Activated T-helper 1 cell treated with anti-CD3 and anti-CD28 coated beads, Interleukin-12 subunit alpha, Interleukin-12 subunit beta, Interleukin-2, Interleukin-4 antibody, amounts not matched to agents 30 ng/mL and 10 ng/mL and 1 ng/mL, durations not matched to agents 14 hours and 24 hours and 36 hours (primary cell): Measurements from ENCODE around the gene SRRM4. TPM values are rescaled to one million over a fixed set of nuclear protein-coding genes. Genes with fewer than 3 reads are reported as not detected.

Experiments
- DNase-seq: peaks from one replicate; pipeline ENCODE4 v3.0.0; 2021; ENCODE audit warnings: low spot score
- H3K27ac Mint-ChIP-seq: one replicate; pipeline ENCODE4 v1.8.0; 2021; ENCODE audit warnings: mild to moderate bottlenecking, mixed read lengths
- H3K27me3 Mint-ChIP-seq: one replicate; pipeline ENCODE4 v1.8.0; 2022; ENCODE audit warnings: mild to moderate bottlenecking, moderate library complexity, mixed read lengths; ENCODE audit not compliant: insufficient read depth
- H3K36me3 Mint-ChIP-seq: one replicate; pipeline ENCODE4 v1.8.0; 2021; ENCODE audit warnings: low read depth, mixed read lengths
- H3K4me1 Mint-ChIP-seq: one replicate; pipeline ENCODE4 v1.8.0; 2021; ENCODE audit warnings: low read depth, mixed read lengths
- H3K4me3 Mint-ChIP-seq: one replicate; pipeline ENCODE4 v1.8.0; 2021; ENCODE audit warnings: mild to moderate bottlenecking, moderate library complexity, mixed read lengths
- H3K9me3 Mint-ChIP-seq: one replicate; pipeline ENCODE4 v1.8.0; 2021; ENCODE audit warnings: mixed read lengths
- intact Hi-C: fragments of 100-400 bp; cut with micrococcal nuclease; formaldehyde crosslinking; loops from one replicate; pipeline ENCODE4 v1.15.1; 2024
- total RNA-seq: library from RNA; stranded (reverse); gene quantifications from 2 replicates; pipeline ENCODE4 v1.2.3, GENCODE V29; 2022

The SRRM4 gene
- total RNA-seq, 1 donor from 2014 or later = not detected

DNA sequence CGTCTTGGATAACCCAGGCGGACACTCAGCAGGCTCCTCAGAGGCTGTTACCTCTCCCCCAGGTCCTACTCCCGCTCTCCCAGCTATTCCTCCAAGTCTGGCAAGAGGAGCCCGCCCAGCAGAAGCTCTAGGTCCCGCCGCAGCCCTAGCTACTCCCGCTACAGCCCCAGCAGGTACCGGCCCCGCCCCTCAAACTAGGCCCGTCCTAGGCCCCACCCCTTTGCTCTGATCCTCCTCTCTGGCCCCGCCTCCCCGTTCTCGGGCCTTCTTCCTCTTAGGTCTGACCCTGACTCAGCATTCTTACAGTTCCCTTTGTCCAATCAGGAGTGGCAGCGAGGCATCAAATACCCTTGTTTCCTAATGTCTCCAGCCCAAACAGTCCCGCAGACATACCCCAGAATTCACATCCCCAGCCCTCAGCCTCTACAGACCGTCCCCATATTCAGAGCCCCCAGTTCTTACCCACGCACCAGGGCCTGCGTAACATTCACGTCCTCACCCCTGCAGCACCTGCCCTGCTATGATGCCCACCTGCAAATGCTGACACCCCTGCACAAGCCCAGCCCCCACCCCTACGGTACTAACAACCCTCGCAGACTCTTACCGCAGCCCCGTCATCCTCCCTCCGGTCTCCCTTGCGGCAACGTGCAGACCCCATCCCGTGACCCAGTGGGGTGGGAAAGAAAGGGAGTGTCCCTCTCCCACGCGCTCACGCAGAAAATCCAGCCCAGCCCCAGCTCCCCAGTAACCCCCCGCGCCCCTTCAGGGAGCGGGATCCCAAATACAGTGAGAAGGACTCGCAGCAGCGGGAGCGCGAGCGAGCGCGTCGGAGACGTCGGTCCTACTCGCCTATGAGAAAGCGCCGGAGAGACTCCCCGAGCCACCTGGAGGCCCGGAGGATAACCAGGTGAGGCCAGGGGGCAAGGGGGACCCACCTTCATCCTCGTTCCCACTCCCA is 172.4 kb downstream of the SRRM4 start:
- intact Hi-C loops = no loop called here
- Mint-ChIP-seq H3K27me3 (peaks cover 6% of the 10 kb centered on the region), H3K4me3 (no peak overlapping the region), H3K9me3 (peaks cover 14% of the 10 kb centered on the region), H3K27ac (no peak overlapping the region), H3K4me1 (peaks cover 6% of the 10 kb centered on the region), H3K36me3 (no peaks in the 10 kb centered on the region)
- no peak for DNase-seq

DNA sequence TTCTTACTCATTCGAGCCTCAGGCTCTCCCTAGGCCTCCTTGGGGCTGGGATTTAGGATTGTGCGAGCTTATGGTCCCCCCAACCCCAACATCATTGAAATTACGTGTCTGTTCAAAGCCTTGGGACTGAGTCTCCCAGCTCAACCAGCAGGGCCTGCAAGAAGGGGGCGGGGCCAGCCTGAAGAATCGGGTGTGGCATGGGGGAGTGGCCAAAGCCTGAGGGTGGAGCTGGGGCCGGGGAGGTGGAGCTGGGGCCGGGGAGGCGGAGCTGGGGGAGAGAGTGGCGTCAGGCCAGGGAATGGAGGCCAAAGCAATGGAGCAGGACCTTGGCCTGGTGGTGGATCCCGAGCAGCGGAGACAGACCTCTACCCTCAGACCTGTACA is 173.1 kb downstream of the SRRM4 start:
- H3K36me3 Mint-ChIP-seq = no peaks in the 10 kb centered on the region
- intact Hi-C loops = no loop called here
- no peak for DNase-seq
- H3K4me3 Mint-ChIP-seq = no peak overlapping the region
- H3K27ac Mint-ChIP-seq = no peak overlapping the region
- H3K4me1 Mint-ChIP-seq = peaks cover 6% of the 10 kb centered on the region
- H3K9me3 Mint-ChIP-seq = peaks cover 14% of the 10 kb centered on the region
- H3K27me3 Mint-ChIP-seq = peaks cover 6% of the 10 kb centered on the region

GRCh38 chr12:119156401-119157044 is 175.2 kb downstream of the SRRM4 start:
- peaks cover 6% of the 10 kb centered on the region for H3K27me3 Mint-ChIP-seq
- H3K4me1 Mint-ChIP-seq = peaks cover 6% of the 10 kb centered on the region
- no peaks in the 10 kb centered on the region for H3K36me3 Mint-ChIP-seq
- no peak for DNase-seq
- no peak overlapping the region for H3K27ac Mint-ChIP-seq
- intact Hi-C loops = no loop called here
- no peak overlapping the region for H3K4me3 Mint-ChIP-seq
- peaks cover 13% of the 10 kb centered on the region for H3K9me3 Mint-ChIP-seq

GRCh38 chr12:119157528-119157927 is 176.2 kb downstream of the SRRM4 start:
- no peak for DNase-seq
- peaks cover 5% of the 10 kb centered on the region for H3K27me3 Mint-ChIP-seq
- no peaks in the 10 kb centered on the region for H3K36me3 Mint-ChIP-seq
- H3K4me3 Mint-ChIP-seq = no peak overlapping the region
- H3K27ac Mint-ChIP-seq = no peak overlapping the region
- peaks cover 11% of the 10 kb centered on the region for H3K9me3 Mint-ChIP-seq
- intact Hi-C loops = no loop called here
- H3K4me1 Mint-ChIP-seq = peaks cover 6% of the 10 kb centered on the region

GRCh38 chr12:119157978-119158377 is 176.6 kb downstream of the SRRM4 start:
- no peak overlapping the region for H3K27ac Mint-ChIP-seq

GRCh38 chr12:119158402-119158801 is 177.1 kb downstream of the SRRM4 start:
- no peak overlapping the region for H3K27ac Mint-ChIP-seq
- DNase-seq = no peak
- intact Hi-C loops = no loop called here
- no peaks in the 10 kb centered on the region for H3K36me3 Mint-ChIP-seq
- H3K4me1 Mint-ChIP-seq = peaks cover 6% of the 10 kb centered on the region
- peaks cover 4% of the 10 kb centered on the region for H3K27me3 Mint-ChIP-seq
- H3K9me3 Mint-ChIP-seq = peaks cover 11% of the 10 kb centered on the region
- no peak overlapping the region for H3K4me3 Mint-ChIP-seq

More at GRCh38 chr12:119157978-119158377, 176.6 kb downstream of the SRRM4 start:
- Mint-ChIP-seq H3K27me3 (peaks cover 5% of the 10 kb centered on the region), H3K9me3 (peaks cover 11% of the 10 kb centered on the region), H3K4me1 (peaks cover 6% of the 10 kb centered on the region), H3K36me3 (no peaks in the 10 kb centered on the region), H3K4me3 (no peak overlapping the region)
- intact Hi-C loops = no loop called here
- no peak for DNase-seq

GRCh38 chr12:119159844-119160243 is 178.5 kb downstream of the SRRM4 start:
- Mint-ChIP-seq H3K4me1 (no peaks in the 10 kb centered on the region), H3K36me3 (no peaks in the 10 kb centered on the region), H3K27ac (no peak overlapping the region), H3K4me3 (no peak overlapping the region), H3K27me3 (no peaks in the 10 kb centered on the region), H3K9me3 (peaks cover 3% of the 10 kb centered on the region)
- intact Hi-C loops = no loop called here
- DNase-seq = no peak

DNA sequence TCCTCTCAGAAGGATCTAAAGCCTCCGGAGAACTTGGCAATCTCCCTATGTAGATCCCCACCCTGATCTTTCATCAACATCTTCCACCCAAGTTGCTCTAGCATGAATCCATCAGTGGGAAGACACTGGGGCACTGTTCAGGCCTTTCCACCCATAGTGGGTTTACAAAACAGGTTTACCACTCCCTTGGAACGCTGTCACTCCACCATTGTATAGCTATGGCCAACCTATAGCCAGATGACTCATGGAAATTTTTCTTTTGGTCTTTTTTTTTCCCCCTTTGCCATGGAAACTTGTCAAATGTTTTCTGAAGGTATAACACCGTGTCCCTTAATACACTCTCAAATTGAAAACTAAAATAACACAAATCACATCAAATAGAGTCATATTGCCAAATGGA is 186.6 kb downstream of the SRRM4 start:
- Mint-ChIP-seq H3K27ac (no peak overlapping the region), H3K4me1 (no peaks in the 10 kb centered on the region), H3K9me3 (no peaks in the 10 kb centered on the region), H3K27me3 (no peaks in the 10 kb centered on the region), H3K36me3 (no peaks in the 10 kb centered on the region), H3K4me3 (no peak overlapping the region)
- no peak for DNase-seq
- intact Hi-C loops = no loop called here

DNA sequence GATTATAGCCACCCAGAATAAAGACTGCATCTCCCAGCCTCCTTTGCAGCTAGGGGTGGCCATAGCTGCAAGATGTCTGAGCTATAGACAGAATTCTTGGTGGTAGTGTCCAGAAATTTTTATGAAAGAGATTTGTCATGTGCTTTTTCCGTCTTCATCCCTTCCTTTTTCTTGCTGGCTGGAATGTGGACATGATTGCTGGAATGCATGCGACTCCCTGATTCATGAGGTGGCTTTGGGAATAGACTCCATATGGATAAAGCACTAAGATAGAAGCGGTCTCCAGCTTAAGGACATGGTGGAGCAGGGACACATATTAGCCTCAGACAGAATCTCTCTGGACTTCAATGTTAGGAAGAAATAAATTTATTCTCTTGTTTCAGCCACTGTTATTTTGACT is 187.4 kb downstream of the SRRM4 start:
- no peaks in the 10 kb centered on the region for H3K27me3 Mint-ChIP-seq
- H3K4me3 Mint-ChIP-seq = no peak overlapping the region
- no peaks in the 10 kb centered on the region for H3K9me3 Mint-ChIP-seq
- DNase-seq = no peak
- H3K4me1 Mint-ChIP-seq = no peaks in the 10 kb centered on the region
- H3K36me3 Mint-ChIP-seq = no peaks in the 10 kb centered on the region
- H3K27ac Mint-ChIP-seq = no peak overlapping the region
- intact Hi-C loops = no loop called here

DNA sequence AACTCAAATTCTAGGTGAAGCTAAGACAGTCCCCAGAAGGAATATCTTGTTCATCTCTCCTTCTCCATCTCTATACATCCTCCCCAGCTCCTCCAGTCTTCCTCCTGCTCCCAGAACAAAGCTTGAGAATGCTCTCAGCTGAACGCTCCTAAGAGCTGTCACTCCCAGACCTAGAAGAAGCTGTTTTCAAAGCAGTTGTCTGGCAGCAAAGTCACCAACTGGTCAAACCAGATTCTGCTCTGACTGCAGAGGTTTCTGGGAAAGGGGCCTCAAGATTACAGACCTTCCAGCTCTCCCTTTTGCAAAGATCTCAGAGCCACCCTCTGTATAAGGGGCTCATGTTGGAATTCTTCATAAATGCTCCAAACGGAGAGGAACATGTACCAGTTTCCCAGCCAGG is 187.8 kb downstream of the SRRM4 start:
- Mint-ChIP-seq H3K27me3 (no peaks in the 10 kb centered on the region), H3K27ac (no peak overlapping the region), H3K36me3 (no peaks in the 10 kb centered on the region), H3K4me1 (no peaks in the 10 kb centered on the region), H3K9me3 (no peaks in the 10 kb centered on the region), H3K4me3 (no peak overlapping the region)
- intact Hi-C loops = no loop called here
- no peak for DNase-seq

DNA sequence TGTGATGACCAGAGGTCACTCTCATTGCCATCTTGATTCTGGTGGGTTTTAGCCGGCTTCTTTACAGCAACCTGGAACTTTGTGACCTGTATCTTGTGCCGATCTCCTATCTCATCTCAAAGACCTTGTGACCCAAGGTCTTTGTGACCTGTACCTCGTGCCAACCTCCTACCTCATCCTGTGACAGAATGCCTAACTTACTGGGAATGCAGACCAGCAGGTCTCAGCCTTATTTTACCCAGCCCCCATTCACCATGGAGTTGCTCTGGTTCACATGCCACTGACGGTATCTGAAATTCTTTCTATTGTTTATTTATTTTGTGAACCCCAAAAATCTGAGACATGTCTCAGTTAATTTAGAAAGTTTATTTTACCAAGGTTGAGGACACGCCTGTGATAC is 189.9 kb downstream of the SRRM4 start:
- H3K27ac Mint-ChIP-seq = no peak overlapping the region
- no peaks in the 10 kb centered on the region for H3K36me3 Mint-ChIP-seq
- peaks cover 1% of the 10 kb centered on the region for H3K27me3 Mint-ChIP-seq

DNA sequence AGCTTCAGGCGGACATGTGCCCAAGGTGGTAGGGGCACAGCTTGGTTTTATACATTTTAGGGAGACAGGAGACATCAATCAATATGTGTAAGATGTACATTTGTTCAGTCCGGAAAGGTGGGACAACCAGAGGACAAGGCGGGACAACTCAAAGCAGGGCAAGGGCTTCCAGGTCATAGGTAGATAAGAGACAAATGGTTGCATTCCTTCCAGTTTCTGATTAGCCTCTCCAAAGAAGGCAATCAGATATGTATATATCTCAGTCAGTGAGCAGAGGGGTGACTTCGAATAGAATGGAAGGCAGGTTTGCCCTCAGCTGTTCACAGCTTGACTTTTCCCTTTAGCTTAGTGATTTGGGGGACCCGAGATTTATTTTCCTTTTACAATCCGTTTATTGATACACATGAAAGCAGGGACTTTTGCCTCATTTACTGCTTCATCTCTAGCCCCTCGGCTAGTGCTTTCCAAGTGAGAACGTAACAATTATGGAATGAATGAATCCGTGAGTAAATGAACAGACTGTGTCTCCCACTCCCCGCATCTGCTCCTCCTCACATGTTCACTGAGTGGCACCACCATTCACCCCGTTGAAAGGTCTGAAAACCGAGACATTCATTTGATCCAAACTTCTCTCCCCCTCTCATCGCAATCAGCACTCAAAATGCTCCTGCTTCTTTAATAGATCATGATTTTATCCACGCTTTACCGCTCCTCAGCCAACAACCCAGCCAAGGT is 190.5 kb downstream of the SRRM4 start:
- H3K9me3 Mint-ChIP-seq = no peaks in the 10 kb centered on the region
- no peak overlapping the region for H3K27ac Mint-ChIP-seq
- H3K36me3 Mint-ChIP-seq = no peaks in the 10 kb centered on the region
- peaks cover 4% of the 10 kb centered on the region for H3K27me3 Mint-ChIP-seq
- intact Hi-C loops = no loop called here
- no peak for DNase-seq
- H3K4me1 Mint-ChIP-seq = no peaks in the 10 kb centered on the region
- H3K4me3 Mint-ChIP-seq = no peak overlapping the region

More for the DNA sequence above, 189.9 kb downstream of the SRRM4 start:
- DNase-seq = no peak
- no peaks in the 10 kb centered on the region for H3K9me3 Mint-ChIP-seq
- intact Hi-C loops = no loop called here
- no peaks in the 10 kb centered on the region for H3K4me1 Mint-ChIP-seq
- H3K4me3 Mint-ChIP-seq = no peak overlapping the region

- H3K36me3 Mint-ChIP-seq = no peaks in the 10 kb centered on the region
- no peak overlapping the region for H3K27ac Mint-ChIP-seq
- no peak overlapping the region for H3K4me3 Mint-ChIP-seq
- no peak for DNase-seq
- intact Hi-C loops = no loop called here
- no peaks in the 10 kb centered on the region for H3K9me3 Mint-ChIP-seq
- peaks cover 4% of the 10 kb centered on the region for H3K27me3 Mint-ChIP-seq
- no peaks in the 10 kb centered on the region for H3K4me1 Mint-ChIP-seq
Observed at GRCh38 chr12:119175081-119175480, 193.7 kb downstream of the SRRM4 start.
